Left ventricle myocardium inferior (tissue), 1 donor: ENCODE measurements around the gene SLC38A2. TPM values are rescaled to one million over a fixed set of nuclear protein-coding genes. Genes with fewer than 3 reads are reported as not detected.

ENCODE experiments used
- DNase-seq: peaks from one replicate; pipeline ENCODE4 v3.0.0-alpha.2; 2020
- H3K27ac ChIP-seq: fragments of 200-600 bp; replicated peaks from 2 replicates; pipeline ENCODE4 v1.8.0; 2021
- H3K27me3 ChIP-seq: fragments of 200-600 bp; 2 replicates; pipeline ENCODE4 v1.8.0; 2021; ENCODE audit warnings: low read depth
- H3K36me3 ChIP-seq: fragments of 200-600 bp; 2 replicates; pipeline ENCODE4 v1.8.0; 2021
- H3K4me1 ChIP-seq: fragments of 200-600 bp; 2 replicates; pipeline ENCODE4 v1.8.0; 2021
- H3K4me3 ChIP-seq: fragments of 200-600 bp; 2 replicates; pipeline ENCODE4 v1.8.0; 2021; ENCODE audit warnings: mild to moderate bottlenecking, moderate library complexity
- H3K9me3 ChIP-seq: fragments of 200-600 bp; replicated peaks from 2 replicates; pipeline ENCODE4 v1.8.0; 2021
- CTCF ChIP-seq: fragments of 200-600 bp; IDR thresholded peaks from 2 replicates; pipeline ENCODE4 v1.8.0; 2021; ENCODE audit warnings: antibody characterized with exemption, mild to moderate bottlenecking, borderline replicate concordance
- intact Hi-C: fragments of 100-400 bp; cut with micrococcal nuclease; formaldehyde crosslinking; loops from one replicate; pipeline ENCODE4 v1.11.0; 2022
- total RNA-seq: library from RNA; stranded (reverse); fragmentation: NEBNext Ultra II Directional; extraction: Animal tissue kit (Norgen Biotek cat#: 25700); gene quantifications from one replicate; pipeline ENCODE4 v1.2.1, GENCODE V29; 2021
- donor health status: DM: no; HTN: yes; CAD: no; lungs with severe emphysema.

The SLC38A2 gene
- total RNA-seq, 1 donor from 2014 or later = 129 TPM

GRCh38 chr12:46391630-46392029, 19.1 kb upstream of the SLC38A2 start:
- Histone ChIP-seq H3K4me3 (no peak overlapping the region), H3K27ac (peak overlapping the region; percentile 60), H3K27me3 (no peaks in the 10 kb centered on the region), H3K36me3 (no peaks in the 10 kb centered on the region), H3K9me3 (no peaks in the 10 kb centered on the region), H3K4me1 (peaks cover 29% of the 10 kb centered on the region)
- intact Hi-C loops = no loop called here
- no peak for TF ChIP-seq CTCF
- DNase-seq = no peak

- no peak overlapping the region for H3K4me3 ChIP-seq
- no peak for DNase-seq
- H3K4me1 ChIP-seq = peaks cover 37% of the 10 kb centered on the region
- H3K27ac ChIP-seq = peak overlapping the region; percentile 60
- no peaks in the 10 kb centered on the region for H3K27me3 ChIP-seq
- no peak for TF ChIP-seq CTCF
- H3K9me3 ChIP-seq = no peaks in the 10 kb centered on the region
- intact Hi-C loops = no loop called here
- H3K36me3 ChIP-seq = no peaks in the 10 kb centered on the region
Measured at GRCh38 chr12:46390881-46391280, 18.3 kb upstream of the SLC38A2 start.

- no peak for TF ChIP-seq CTCF
- DNase-seq = no peak
- Histone ChIP-seq H3K4me3 (no peak overlapping the region), H3K4me1 (peaks cover 43% of the 10 kb centered on the region), H3K36me3 (no peaks in the 10 kb centered on the region), H3K27ac (peak overlapping the region; percentile 60), H3K9me3 (no peaks in the 10 kb centered on the region), H3K27me3 (no peaks in the 10 kb centered on the region)
- intact Hi-C loops = no loop called here
Measured at GRCh38 chr12:46390304-46390703, 17.7 kb upstream of the SLC38A2 start.

- no peaks in the 10 kb centered on the region for H3K36me3 ChIP-seq
- peaks cover 54% of the 10 kb centered on the region for H3K4me1 ChIP-seq
- no peak for TF ChIP-seq CTCF
- no peaks in the 10 kb centered on the region for H3K9me3 ChIP-seq
- no peak overlapping the region for H3K4me3 ChIP-seq
- intact Hi-C loops = loop anchor here (10.0 kb wide), 1 partner anchor 166 kb away; no protein-coding TSS in a partner anchor
- no peaks in the 10 kb centered on the region for H3K27me3 ChIP-seq
- peak overlapping the region; percentile 100 for H3K27ac ChIP-seq
- no peak for DNase-seq
Measured at GRCh38 chr12:46389031-46389616, 16.6 kb upstream of the SLC38A2 start.

- intact Hi-C loops = loop anchor here (10.0 kb wide), 1 partner anchor 166 kb away; no protein-coding TSS in a partner anchor
- H3K4me1 ChIP-seq = peaks cover 54% of the 10 kb centered on the region
- no peaks in the 10 kb centered on the region for H3K36me3 ChIP-seq
- DNase-seq = no peak
- no peaks in the 10 kb centered on the region for H3K9me3 ChIP-seq
- no peak overlapping the region for H3K4me3 ChIP-seq
- H3K27me3 ChIP-seq = no peaks in the 10 kb centered on the region
- H3K27ac ChIP-seq = peak overlapping the region; percentile 100
- no peak for TF ChIP-seq CTCF
Measured at GRCh38 chr12:46388427-46389021, 16.0 kb upstream of the SLC38A2 start.
